Astrocyte (in vitro differentiated cells and primary cell): ENCODE results near the gene XXYLT1.

ENCODE experiments used
- CTCF ChIP-seq: IDR thresholded peaks from 2 replicates; pipeline ENCODE4 v1.5.1; 2011; ENCODE audit warnings: low read depth, mild to moderate bottlenecking, inconsistent platforms, low read length, moderate library complexity; ENCODE audit not compliant: insufficient read depth
- EZH2 ChIP-seq: IDR thresholded peaks from 2 replicates; pipeline ENCODE4 v1.6.1; 2012; ENCODE audit warnings: mild to moderate bottlenecking, low read length, inconsistent platforms; ENCODE audit not compliant: insufficient read depth

GRCh38 chr3:195207056-195207455 lies 63.9 kb downstream of the XXYLT1 start:
- no peak for TF ChIP-seq CTCF
- no peak for TF ChIP-seq EZH2
